GM03348 (cell line): ENCODE measurements around the gene CSAD.
"Not testable (repeated sequence)": the region's sequence is repeated elsewhere in the genome, so short reads cannot be mapped to it uniquely, and the experiment has no call there.

Experiments used
- DNase-seq: peaks from one replicate; pipeline ENCODE4 v3.0.0; 2012; ENCODE audit warnings: low spot score

The CSAD gene

GRCh38 chr12:53179687-53180219 is 972 bp downstream of the CSAD start:
- DNase-seq: peak; percentile 45

DNA sequence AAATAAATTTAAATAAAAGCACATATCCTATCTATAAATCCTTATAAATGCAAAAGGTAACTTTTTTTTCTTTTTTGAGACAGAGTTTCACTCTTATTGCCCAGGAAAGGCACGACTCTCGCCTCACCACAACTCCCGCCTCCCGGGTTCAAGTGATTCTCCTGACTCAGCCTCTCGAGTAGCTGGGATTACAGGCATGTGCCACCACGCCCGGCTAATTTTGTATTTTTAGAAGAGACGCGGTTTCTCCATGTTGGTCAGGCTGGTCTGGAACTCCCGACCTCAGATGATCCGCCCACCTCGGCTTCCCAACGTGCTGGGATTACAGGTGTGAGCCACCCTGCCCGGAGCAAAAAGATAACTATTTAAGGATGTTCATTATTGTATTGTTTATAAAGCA is 1.9 kb downstream of the CSAD start:
- DNase-seq: not testable (repeated sequence)

GRCh38 chr12:53177447-53177846 is 3.3 kb downstream of the CSAD start:
- not testable (repeated sequence) for DNase-seq

- no peak for DNase-seq
These were observed 4.0 kb downstream of the CSAD start for GRCh38 chr12:53176750-53177149.

GRCh38 chr12:53174881-53175491 is 5.7 kb downstream of the CSAD start:
- peak; percentile 37 for DNase-seq

GRCh38 chr12:53173085-53173715 is 7.5 kb downstream of the CSAD start:
- peak; percentile 57 for DNase-seq

DNA sequence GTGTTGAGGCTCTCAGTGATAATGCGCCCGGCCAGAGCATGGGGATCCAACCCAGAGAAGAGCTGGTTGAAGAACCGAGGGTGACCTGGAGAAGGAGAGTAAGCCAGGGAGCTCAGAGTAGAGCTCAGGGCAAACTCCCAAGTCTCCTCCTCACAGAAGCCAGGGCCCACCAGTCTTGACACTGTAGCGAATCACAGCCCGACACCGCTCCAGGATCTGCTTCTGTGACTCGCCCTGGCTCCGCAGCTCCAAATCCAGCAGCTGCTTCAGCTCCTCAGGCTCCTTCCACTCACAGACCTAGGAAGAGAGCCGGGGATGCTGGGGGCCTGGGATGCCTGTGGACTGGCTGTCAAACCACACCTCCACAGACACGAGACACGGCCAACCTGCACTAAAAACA is 8.4 kb downstream of the CSAD start:
- peak; percentile 52 for DNase-seq

GRCh38 chr12:53171725-53172329 is 8.9 kb downstream of the CSAD start:
- no peak for DNase-seq

GRCh38 chr12:53170876-53171724 is 9.6 kb downstream of the CSAD start:
- DNase-seq: no peak

DNA sequence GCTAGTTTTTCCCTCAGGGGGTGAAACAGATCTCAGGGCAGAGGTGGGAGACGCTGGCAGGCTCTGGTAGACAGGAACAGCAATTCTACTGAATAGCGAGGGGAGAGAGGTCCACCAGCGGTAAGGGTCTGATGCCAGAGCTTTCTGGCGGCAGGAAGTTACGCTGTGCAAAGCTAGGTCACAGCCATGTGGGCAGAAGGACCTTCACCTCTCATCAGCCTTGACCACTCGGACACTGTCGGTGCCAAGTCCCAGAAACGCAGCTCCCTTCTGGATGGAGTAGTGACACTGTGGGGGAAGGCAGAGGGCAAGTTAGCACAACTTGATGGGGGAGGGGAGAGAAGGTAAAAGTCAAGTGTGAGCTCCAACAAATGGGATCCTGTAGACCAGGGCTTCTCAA is 10.5 kb downstream of the CSAD start:
- no peak for DNase-seq

GRCh38 chr12:53169644-53170043 is 11.1 kb downstream of the CSAD start:
- no peak for DNase-seq

DNA sequence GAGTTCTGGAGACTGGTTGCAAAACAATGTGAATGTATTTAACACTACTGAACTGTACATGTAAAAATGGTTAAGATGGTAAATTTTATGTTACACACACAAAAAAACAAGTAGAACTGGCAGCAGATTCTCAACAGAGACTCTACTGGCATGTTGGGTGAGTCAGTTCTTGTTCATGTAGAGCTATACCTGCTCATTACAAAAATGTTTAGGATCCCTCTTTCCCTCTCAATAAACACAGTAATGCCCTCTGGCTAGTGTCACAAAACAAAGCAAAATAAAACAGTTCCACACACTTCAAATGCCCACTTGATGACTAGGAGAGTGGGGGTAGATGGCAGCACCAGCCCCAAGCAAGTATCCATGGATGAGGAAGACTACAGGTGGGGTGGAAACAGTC is 13.9 kb downstream of the CSAD start:
- DNase-seq: no peak

- not testable (repeated sequence) for DNase-seq
These were observed 17.7 kb downstream of the CSAD start for GRCh38 chr12:53163008-53163407.

- DNase-seq: no peak
These were observed 19.4 kb downstream of the CSAD start for GRCh38 chr12:53161119-53161911.

DNA sequence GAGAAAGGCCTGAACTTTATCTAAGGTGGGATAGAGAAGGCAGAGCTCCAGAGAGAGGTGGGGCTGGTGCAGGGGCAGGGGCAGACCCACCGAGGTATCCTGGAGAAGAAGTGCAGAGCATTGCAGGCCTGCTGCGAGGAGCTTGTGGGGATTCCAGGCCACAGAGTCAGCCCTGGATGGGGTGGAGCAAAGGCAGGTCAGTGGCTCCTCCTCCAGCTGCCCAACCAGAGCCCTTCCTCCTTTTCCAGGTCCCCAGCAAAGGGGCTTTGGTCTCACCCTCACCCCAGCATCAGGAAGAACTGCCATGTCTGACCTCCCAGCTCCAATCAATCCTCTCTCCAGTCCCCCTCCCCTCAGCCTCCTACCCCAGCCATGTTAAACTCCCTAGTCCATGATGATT is 20.1 kb downstream of the CSAD start:
- DNase-seq: no peak

DNA sequence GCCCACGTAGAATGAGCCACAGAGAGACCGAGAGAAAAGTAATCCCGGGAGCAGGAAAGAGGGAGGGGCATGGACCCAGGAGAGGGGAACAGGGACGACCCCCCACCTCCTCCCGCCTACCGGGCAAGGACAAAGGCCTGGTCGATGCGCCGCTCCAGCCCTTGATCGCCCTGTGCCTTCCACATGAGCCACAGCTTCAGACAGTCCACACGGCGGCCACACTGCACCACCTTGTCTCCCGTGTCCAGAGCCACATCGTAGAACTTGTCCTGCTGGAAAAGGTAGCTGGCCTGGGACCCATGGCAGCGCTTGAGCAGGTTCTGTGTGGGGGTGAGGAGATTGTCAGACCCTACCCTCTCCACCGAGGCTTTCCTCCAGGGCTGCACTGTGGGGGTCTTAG is 20.7 kb downstream of the CSAD start:
- no peak for DNase-seq

DNA sequence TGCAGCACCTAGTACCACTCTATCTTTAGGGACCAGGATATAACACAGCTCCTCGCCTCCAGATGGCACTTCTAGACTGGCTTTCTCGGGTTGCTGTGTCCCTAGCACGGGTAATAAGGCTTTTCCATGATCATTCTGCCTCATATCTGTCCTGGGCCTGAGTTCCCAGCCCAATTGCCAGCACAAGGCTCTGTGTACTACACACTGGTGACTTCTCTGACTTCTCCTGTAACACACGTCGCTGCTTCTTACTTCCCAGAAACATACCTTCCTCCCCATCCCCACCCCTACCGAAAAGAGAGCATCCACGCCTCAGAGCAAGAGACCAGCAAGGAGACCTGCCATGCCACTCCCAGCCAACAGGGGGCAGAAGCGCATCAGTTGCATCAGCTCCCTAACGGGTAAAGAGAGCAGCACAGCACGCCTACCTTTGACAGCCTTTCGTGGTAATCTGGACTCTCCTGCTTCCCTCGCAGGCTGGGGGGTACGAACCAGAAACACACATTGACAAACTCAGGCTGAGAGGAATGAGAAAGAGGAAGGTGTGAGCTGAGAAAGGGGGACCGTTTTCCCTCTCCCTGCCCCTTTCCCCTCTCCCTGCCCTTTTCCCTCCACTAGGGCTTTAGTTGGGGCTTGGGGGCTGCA is 21.4 kb downstream of the CSAD start:
- DNase-seq: peak; percentile 94

DNA sequence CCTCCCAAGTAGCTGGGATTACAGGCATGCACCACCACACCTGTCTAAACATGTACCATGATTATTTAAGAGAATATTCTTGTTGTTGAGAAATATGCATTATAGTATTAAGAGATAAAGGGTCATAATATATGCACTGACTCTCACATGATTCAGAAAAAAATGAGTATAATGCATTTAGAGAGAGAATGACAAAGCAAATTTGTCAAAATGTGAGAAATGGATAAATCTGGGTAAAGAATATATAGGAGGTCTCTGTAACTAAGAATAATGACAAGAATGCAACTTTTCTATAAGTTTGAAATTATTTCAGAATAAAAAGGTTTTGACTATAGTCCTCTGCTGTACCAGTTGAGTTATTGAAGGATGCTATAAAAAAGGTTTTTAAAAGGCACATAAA is 28.3 kb downstream of the CSAD start:
- no peak for DNase-seq

GRCh38 chr12:53151039-53151438 is 29.7 kb downstream of the CSAD start:
- no peak for DNase-seq

GRCh38 chr12:53147653-53148052 is 33.1 kb downstream of the CSAD start:
- DNase-seq: no peak

GRCh38 chr12:53147181-53147580 is 33.5 kb downstream of the CSAD start:
- no peak for DNase-seq
